ENCODE results near the gene AMIGO3.

- no peak for TF ChIP-seq CTCF (IDR thresholded peaks at IDR 0.05)
- TF ChIP-seq POLR2A (IDR thresholded peaks at IDR 0.05) = no peak
Observed at GRCh38 chr3:49733551-49733950, 14.1 kb upstream of the AMIGO3 start.
